GM12878 (cell line): ENCODE data around the gene PRKN.

Experiments
- TARDBP ChIP-seq: IDR thresholded peaks from 2 replicates; pipeline ENCODE4 v1.6.1; 2016; ENCODE audit warnings: borderline replicate concordance
- TF ChIP-seq, protein P1 (sequence below), 3 experiments: IDR thresholded peaks in 2 of 3; conservative IDR thresholded peaks in 1 of 3; 2 replicates each; pipeline ENCODE4 v1.5.1; 2011; ENCODE audit warnings: low read depth in 3 of 3, low read length in 3 of 3, mild to moderate bottlenecking in 3 of 3, control low read depth in 2 of 3, moderate library complexity in 2 of 3, inconsistent platforms in 1 of 3, mixed read lengths in 1 of 3; ENCODE audit not compliant: control insufficient read depth in 2 of 3, insufficient read depth in 1 of 3; ENCODE audit errors: extremely low read depth in 1 of 3

DNA sequence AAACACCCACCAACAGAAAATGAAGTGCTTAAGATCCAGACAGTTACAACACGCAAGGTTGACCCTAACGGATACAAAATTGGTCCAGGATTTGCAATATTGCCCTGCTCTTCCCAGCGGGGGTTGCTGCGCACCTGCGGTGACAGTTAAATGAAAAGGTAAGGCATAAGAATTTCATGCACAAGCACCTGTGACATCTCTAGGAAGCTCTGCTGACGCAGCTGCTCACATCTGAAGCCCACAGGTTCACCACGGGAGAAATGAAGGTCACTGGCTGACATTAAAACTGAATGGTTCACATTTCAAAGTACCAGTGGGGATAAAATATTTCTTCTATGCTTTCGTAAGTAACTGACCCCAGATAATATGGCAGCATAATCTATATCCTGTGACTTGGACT is 764.4 kb downstream of the PRKN start:
- TF ChIP-seq, protein P1, sequence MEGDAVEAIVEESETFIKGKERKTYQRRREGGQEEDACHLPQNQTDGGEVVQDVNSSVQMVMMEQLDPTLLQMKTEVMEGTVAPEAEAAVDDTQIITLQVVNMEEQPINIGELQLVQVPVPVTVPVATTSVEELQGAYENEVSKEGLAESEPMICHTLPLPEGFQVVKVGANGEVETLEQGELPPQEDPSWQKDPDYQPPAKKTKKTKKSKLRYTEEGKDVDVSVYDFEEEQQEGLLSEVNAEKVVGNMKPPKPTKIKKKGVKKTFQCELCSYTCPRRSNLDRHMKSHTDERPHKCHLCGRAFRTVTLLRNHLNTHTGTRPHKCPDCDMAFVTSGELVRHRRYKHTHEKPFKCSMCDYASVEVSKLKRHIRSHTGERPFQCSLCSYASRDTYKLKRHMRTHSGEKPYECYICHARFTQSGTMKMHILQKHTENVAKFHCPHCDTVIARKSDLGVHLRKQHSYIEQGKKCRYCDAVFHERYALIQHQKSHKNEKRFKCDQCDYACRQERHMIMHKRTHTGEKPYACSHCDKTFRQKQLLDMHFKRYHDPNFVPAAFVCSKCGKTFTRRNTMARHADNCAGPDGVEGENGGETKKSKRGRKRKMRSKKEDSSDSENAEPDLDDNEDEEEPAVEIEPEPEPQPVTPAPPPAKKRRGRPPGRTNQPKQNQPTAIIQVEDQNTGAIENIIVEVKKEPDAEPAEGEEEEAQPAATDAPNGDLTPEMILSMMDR (IDR thresholded peaks at IDR 0.05 in 2 of 3, conservative IDR thresholded peaks at IDR 0.05 in 1 of 3; ENCODE audit: control insufficient read depth in 2 of 3, extremely low read depth in 1 of 3, insufficient read depth in 1 of 3, low read depth in 3 of 3, low read length in 3 of 3) = no peak
- no peak for TF ChIP-seq TARDBP
